Measurements from ENCODE around the gene BPIFB3. TPM values are rescaled to one million over a fixed set of nuclear protein-coding genes. Genes with fewer than 3 reads are reported as not detected.

The BPIFB3 gene, protein sequence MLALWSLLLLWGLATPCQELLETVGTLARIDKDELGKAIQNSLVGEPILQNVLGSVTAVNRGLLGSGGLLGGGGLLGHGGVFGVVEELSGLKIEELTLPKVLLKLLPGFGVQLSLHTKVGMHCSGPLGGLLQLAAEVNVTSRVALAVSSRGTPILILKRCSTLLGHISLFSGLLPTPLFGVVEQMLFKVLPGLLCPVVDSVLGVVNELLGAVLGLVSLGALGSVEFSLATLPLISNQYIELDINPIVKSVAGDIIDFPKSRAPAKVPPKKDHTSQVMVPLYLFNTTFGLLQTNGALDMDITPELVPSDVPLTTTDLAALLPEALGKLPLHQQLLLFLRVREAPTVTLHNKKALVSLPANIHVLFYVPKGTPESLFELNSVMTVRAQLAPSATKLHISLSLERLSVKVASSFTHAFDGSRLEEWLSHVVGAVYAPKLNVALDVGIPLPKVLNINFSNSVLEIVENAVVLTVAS
- total RNA-seq (not detected), total RNA-seq (0 reads per million in 29 experiments)
- total RNA-seq (2013): not detected

DNA sequence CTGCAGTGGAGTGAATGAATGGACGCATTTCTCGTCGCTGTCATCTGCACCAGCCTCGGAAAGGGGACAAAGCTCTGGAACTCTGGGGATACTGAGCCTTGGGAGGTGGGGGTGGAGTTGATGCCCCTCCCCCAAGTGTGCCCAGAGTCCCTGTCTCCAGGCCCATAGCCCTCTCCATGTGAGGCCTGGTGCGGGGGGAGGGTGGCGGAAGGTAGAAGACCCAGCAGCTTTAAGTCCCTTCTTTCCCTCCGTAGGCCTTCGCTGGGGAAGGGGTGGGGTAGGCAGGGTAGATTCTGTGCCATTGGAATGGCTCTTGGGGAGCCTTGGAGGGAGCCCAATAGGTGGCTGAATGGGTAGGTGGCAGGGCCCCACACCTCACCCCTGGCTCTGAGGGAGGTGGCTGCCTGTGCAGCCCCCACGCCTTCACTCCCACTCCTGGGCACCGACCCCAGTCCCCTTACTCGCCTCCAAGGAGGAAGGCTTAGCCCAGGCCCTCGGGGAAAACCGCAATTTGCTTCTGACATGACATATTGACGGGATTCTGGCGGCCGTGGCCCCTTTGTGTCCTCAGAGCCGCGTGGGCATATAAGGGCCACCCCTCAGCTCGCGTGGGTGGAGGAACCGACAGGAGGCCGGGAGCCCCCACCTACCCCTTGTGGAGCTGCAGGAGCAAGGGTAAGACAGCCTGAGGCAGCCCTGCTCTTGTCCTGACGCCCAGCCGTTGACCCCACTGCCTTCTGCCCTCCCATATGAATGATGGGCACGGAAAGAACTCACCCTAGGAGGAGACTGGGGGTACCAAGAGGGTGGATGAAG lies at the start of gene BPIFB3:
TSS of gene BPIFB3 (plus strand) at position 613 of the 816 bp plus-strand sequence. CDS start 1,533 bp downstream, outside the sequence.
- Mint-ChIP-seq H3K27ac (no peak within 1 kb of the TSS), H3K36me3 (no peaks in the 10 kb centered on the region), H3K9me3 (no peaks in the 10 kb centered on the region), H3K4me3 (no peak within 1 kb of the TSS), H3K27me3 (no peaks in the 10 kb centered on the region), H3K4me1 (peaks cover 0 to 2% (median 0%) of the 10 kb centered on the region in 3 donors)
- DNase-seq (no peak), ATAC-seq (replicated peaks in 1 of 4) (no peak)
- WGBS (ENCODE audit: insufficient coverage): 81% methylated on average over 11 of the region's 25 CpGs
- no peaks in the 10 kb centered on the region for H3K36me3 ChIP-seq (ENCODE audit: control insufficient read depth in 2 of 2, extremely low read depth in 1 of 2, insufficient read depth in 1 of 2, low read length in 1 of 2)
- H3K9me3 ChIP-seq: no peaks in the 10 kb centered on the region
- POLR2A ChIA-PET: no interaction called here
- H3K4me1 ChIP-seq (ENCODE audit: control insufficient read depth in 1 of 2, extremely low read depth in 1 of 2, insufficient read depth in 2 of 2, low read length in 2 of 2): no peaks in the 10 kb centered on the region
- no peak within 1 kb of the TSS for H3K27ac ChIP-seq (ENCODE audit: low read length)
- no peak within 1 kb of the TSS for H3K4me3 ChIP-seq (ENCODE audit: control insufficient read depth in 1 of 2, extremely low read depth in 1 of 2, low read length in 1 of 2)
- peaks cover 0 to 2% of the 10 kb centered on the region in 2 experiments for H3K27me3 ChIP-seq (replicated peaks in 1 of 2; ENCODE audit: control insufficient read depth in 2 of 2, extremely low read depth in 1 of 2, insufficient read depth in 2 of 2, low read length in 1 of 2)
- CTCF ChIA-PET: no interaction called here

- no peaks in the 10 kb centered on the region for H3K27me3 Mint-ChIP-seq
- 84% methylated on average over 6 of the region's 6 CpGs for WGBS (ENCODE audit: insufficient coverage)
- POLR2A ChIA-PET: no interaction called here
Measured at GRCh38 chr20:33004141-33004751, 49.5 kb upstream of the BPIFB3 start, which contains the start of gene SUN5. Gene SUN5, minus strand, starts transcription at chr20:33004433. Its CDS starts 93 bp downstream, at chr20:33004340.

DNA sequence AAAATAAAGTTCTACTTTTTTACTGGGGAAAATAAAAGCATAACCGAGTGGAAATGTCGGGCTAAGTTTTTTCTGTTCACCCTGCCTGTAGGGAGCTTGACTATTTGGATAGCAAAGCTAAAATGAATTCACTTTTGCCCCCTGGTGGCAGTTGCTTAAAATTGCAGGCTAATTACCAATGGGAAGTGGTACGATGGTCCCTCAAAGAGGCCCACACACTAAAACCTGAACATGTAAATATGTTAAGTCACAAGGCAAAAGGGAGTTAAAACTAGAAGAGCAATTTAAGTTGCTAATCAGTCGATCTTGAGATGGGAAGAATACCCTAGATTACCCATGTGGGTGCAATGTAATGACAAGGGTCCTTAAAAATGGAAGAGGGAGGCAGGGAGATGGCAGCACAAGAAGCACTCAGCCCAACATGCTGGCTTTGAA lies 48.6 kb upstream of the BPIFB3 start:
- Mint-ChIP-seq H3K9me3 (peaks cover 0 to 4% (median 3%) of the 10 kb centered on the region in 3 donors), H3K27me3 (no peaks in the 10 kb centered on the region), H3K27ac (no peak overlapping the region), H3K4me1 (peaks cover 17 to 57% (median 17%) of the 10 kb centered on the region in 3 donors), H3K4me3 (no peak overlapping the region), H3K36me3 (no peaks in the 10 kb centered on the region)
- Histone ChIP-seq H3K27ac (ENCODE audit: low read length) (no peak overlapping the region), H3K4me3 (ENCODE audit: control insufficient read depth in 1 of 2, extremely low read depth in 1 of 2, low read length in 1 of 2) (no peak overlapping the region), H3K27me3 (replicated peaks in 1 of 2; ENCODE audit: control insufficient read depth in 2 of 2, extremely low read depth in 1 of 2, insufficient read depth in 2 of 2, low read length in 1 of 2) (no peaks in the 10 kb centered on the region), H3K9me3 (no peaks in the 10 kb centered on the region), H3K36me3 (ENCODE audit: control insufficient read depth in 2 of 2, extremely low read depth in 1 of 2, insufficient read depth in 1 of 2, low read length in 1 of 2) (no peaks in the 10 kb centered on the region), H3K4me1 (ENCODE audit: control insufficient read depth in 1 of 2, extremely low read depth in 1 of 2, insufficient read depth in 2 of 2, low read length in 2 of 2) (peaks cover 0 to 23% of the 10 kb centered on the region in 2 experiments)
- DNase-seq (peak in 10 of 35 experiments; percentile 4 to 67 (median 13)), ATAC-seq (replicated peaks in 1 of 4) (no peak)
- ChIA-PET POLR2A (no interaction called here), CTCF (interaction anchor here (0.9 to 1.5 kb wide), 6 partner anchors 33 to 103 kb away, joined by 3 to 5 read pairs (median 3); no protein-coding TSS in a partner anchor)
- WGBS (ENCODE audit: insufficient coverage): 67% methylated on average over 1 of the region's 4 CpGs

More at GRCh38 chr20:33004141-33004751, 49.5 kb upstream of the BPIFB3 start, which contains the start of gene SUN5:
- Mint-ChIP-seq H3K9me3 (peaks cover 0 to 4% (median 3%) of the 10 kb centered on the region in 3 donors), H3K4me1 (peaks cover 21 to 63% (median 21%) of the 10 kb centered on the region in 3 donors), H3K27ac (peak within 1 kb of the TSS in 1 of 2 donors; percentile 16), H3K4me3 (no peak within 1 kb of the TSS), H3K36me3 (no peaks in the 10 kb centered on the region)
- no peak for DNase-seq
- peaks cover 0 to 23% of the 10 kb centered on the region in 2 experiments for H3K4me1 ChIP-seq (ENCODE audit: control insufficient read depth in 1 of 2, extremely low read depth in 1 of 2, insufficient read depth in 2 of 2, low read length in 2 of 2)
- no peak within 1 kb of the TSS for H3K4me3 ChIP-seq (ENCODE audit: control insufficient read depth in 1 of 2, extremely low read depth in 1 of 2, low read length in 1 of 2)
- CTCF ChIA-PET: interaction anchor here (0.6 to 1.5 kb wide), 9 partner anchors 31 to 212 kb away, joined by 3 to 6 read pairs (median 3); no protein-coding TSS in a partner anchor
- ATAC-seq (replicated peaks in 1 of 4): no peak
- no peaks in the 10 kb centered on the region for H3K27me3 ChIP-seq (replicated peaks in 1 of 2; ENCODE audit: control insufficient read depth in 2 of 2, extremely low read depth in 1 of 2, insufficient read depth in 2 of 2, low read length in 1 of 2)
- no peak within 1 kb of the TSS for H3K27ac ChIP-seq (ENCODE audit: low read length)
- H3K9me3 ChIP-seq: no peaks in the 10 kb centered on the region
- H3K36me3 ChIP-seq (ENCODE audit: control insufficient read depth in 2 of 2, extremely low read depth in 1 of 2, insufficient read depth in 1 of 2, low read length in 1 of 2): no peaks in the 10 kb centered on the region

DNA sequence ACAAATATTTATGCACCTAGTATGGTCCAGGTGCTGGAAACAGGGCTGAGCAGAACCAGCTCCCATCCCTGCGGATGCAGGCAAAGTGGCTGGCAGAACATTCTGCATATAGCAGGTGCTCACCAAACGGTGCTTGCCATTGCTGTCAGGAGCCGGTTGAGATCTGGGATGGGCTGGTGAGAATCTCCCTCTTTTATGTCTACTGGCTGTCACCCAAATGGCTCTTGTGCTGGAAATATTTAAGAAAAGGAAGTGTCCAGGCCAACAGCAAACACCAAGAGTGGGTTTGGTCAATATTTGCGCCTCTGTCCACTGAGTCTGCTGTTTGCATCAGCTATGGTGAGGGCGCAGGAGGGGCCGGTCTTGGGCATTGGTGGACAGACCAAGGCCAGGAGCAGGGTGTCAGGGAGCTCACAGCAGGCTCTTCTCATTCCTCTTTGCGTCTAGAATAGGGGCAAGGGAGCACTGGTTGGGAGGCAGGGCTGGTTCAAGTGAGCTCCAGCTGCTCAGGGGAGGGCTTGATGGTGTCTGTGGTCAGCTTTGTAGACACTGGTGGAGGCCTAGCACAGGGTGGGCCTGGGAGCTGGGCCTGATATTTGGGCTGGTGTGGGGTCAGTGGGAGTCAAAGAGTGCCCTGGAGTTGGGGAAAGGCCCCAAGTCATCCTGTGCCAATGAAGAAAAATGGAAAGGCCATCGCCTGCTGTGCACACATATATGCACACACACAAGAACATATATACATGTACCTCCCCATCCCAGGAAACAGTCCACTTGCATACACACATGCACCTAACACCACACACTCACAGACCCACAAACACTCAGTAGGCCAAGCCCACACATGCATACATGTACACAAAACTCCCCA lies 47.6 kb upstream of the BPIFB3 start:
- Mint-ChIP-seq H3K4me1 (peaks cover 12 to 47% (median 17%) of the 10 kb centered on the region in 3 donors), H3K36me3 (no peaks in the 10 kb centered on the region), H3K9me3 (peaks cover 0 to 4% (median 3%) of the 10 kb centered on the region in 3 donors), H3K4me3 (no peak overlapping the region), H3K27me3 (no peaks in the 10 kb centered on the region), H3K27ac (no peak overlapping the region)
- Histone ChIP-seq H3K4me3 (ENCODE audit: control insufficient read depth in 1 of 2, extremely low read depth in 1 of 2, low read length in 1 of 2) (no peak overlapping the region), H3K36me3 (ENCODE audit: control insufficient read depth in 2 of 2, extremely low read depth in 1 of 2, insufficient read depth in 1 of 2, low read length in 1 of 2) (no peaks in the 10 kb centered on the region), H3K27me3 (replicated peaks in 1 of 2; ENCODE audit: control insufficient read depth in 2 of 2, extremely low read depth in 1 of 2, insufficient read depth in 2 of 2, low read length in 1 of 2) (no peaks in the 10 kb centered on the region), H3K9me3 (no peaks in the 10 kb centered on the region), H3K4me1 (ENCODE audit: control insufficient read depth in 1 of 2, extremely low read depth in 1 of 2, insufficient read depth in 2 of 2, low read length in 2 of 2) (peaks cover 0 to 18% of the 10 kb centered on the region in 2 experiments), H3K27ac (ENCODE audit: low read length) (no peak overlapping the region)
- POLR2A ChIA-PET: no interaction called here
- ATAC-seq (replicated peaks in 1 of 4) (no peak), DNase-seq (no peak)
- CTCF ChIA-PET: no interaction called here
- WGBS (ENCODE audit: insufficient coverage): 92% methylated on average over 7 of the region's 8 CpGs

GRCh38 chr20:33006776-33007375 lies 46.8 kb upstream of the BPIFB3 start:
- ChIA-PET CTCF (no interaction called here), POLR2A (no interaction called here)
- H3K9me3 ChIP-seq: no peaks in the 10 kb centered on the region
- DNase-seq (no peak), ATAC-seq (replicated peaks in 1 of 4) (no peak)
- WGBS (ENCODE audit: insufficient coverage): 92% methylated on average over 5 of the region's 8 CpGs
- Mint-ChIP-seq H3K4me1 (peaks cover 10 to 40% (median 14%) of the 10 kb centered on the region in 3 donors), H3K9me3 (peaks cover 0 to 4% (median 3%) of the 10 kb centered on the region in 3 donors), H3K27ac (no peak overlapping the region), H3K27me3 (no peaks in the 10 kb centered on the region), H3K4me3 (no peak overlapping the region), H3K36me3 (no peaks in the 10 kb centered on the region)
- H3K36me3 ChIP-seq (ENCODE audit: control insufficient read depth in 2 of 2, extremely low read depth in 1 of 2, insufficient read depth in 1 of 2, low read length in 1 of 2): no peaks in the 10 kb centered on the region
- no peak overlapping the region for H3K4me3 ChIP-seq (ENCODE audit: control insufficient read depth in 1 of 2, extremely low read depth in 1 of 2, low read length in 1 of 2)
- no peak overlapping the region for H3K27ac ChIP-seq (ENCODE audit: low read length)
- no peaks in the 10 kb centered on the region for H3K27me3 ChIP-seq (replicated peaks in 1 of 2; ENCODE audit: control insufficient read depth in 2 of 2, extremely low read depth in 1 of 2, insufficient read depth in 2 of 2, low read length in 1 of 2)
- H3K4me1 ChIP-seq (ENCODE audit: control insufficient read depth in 1 of 2, extremely low read depth in 1 of 2, insufficient read depth in 2 of 2, low read length in 2 of 2): peaks cover 0 to 17% of the 10 kb centered on the region in 2 experiments

All from T-cell (primary cell).